Endothelial cell of umbilical vein (primary cell): ENCODE data around the gene GAN. TPM values are rescaled to one million over a fixed set of nuclear protein-coding genes. Genes with fewer than 3 reads are reported as not detected.

Experiments used
- BruUV-seq: library from RNA; stranded (reverse); fragments of 400-500 nt; replicated peaks from 2 replicates; lab custom pipeline; 2021; lab: Mats Ljungman, UMichigan
- CTCF ChIA-PET: fragments of 300-600, 350-600 bp; sonication (Branson Sonifier 250); formaldehyde crosslinking; loops from one replicate; lab custom pipeline; 2021; ENCODE audit warnings: antibody characterized with exemption, inconsistent platforms; lab: Charles Lee
- POLR2A ChIA-PET: fragments of 300-600, 350-600 bp; sonication (Branson Sonifier 250); formaldehyde crosslinking; loops from one replicate; lab custom pipeline; 2021; ENCODE audit warnings: antibody characterized with exemption, inconsistent platforms; lab: Charles Lee
- DNase-seq: peaks from one replicate; pipeline ENCODE4 v3.0.0-alpha.2; 2011; ENCODE audit warnings: low read depth, low spot score
- FAIRE-seq: peaks from 2 replicates; lab custom pipeline; 2011; peaks lifted over from hg19 to GRCh38; lab: Jason Lieb, UNC
- H2AFZ ChIP-seq: 2 replicates; pipeline ENCODE4 v1.6.0; 2012; ENCODE audit warnings: low read depth, low read length, control low read depth, inconsistent platforms
- H3K27ac ChIP-seq: 2 replicates; pipeline ENCODE4 v1.5.1; 2011; ENCODE audit warnings: low read depth, mild to moderate bottlenecking, control low read depth, low read length, moderate library complexity; ENCODE audit not compliant: insufficient read depth
- H3K27me3 ChIP-seq, 2 experiments: 2 replicates each; pipeline versions ENCODE4 v1.6.0 to v1.6.1; 2011; ENCODE audit warnings: low read length in 2 of 2, mixed read lengths in 1 of 2; ENCODE audit not compliant: control insufficient read depth in 2 of 2, insufficient read depth in 2 of 2
- H3K36me3 ChIP-seq, 2 experiments: 2 replicates in 1 of 2; 3 replicates in 1 of 2; pipeline ENCODE4 v1.5.1; 2011; ENCODE audit warnings: low read length in 2 of 2, mild to moderate bottlenecking in 1 of 2, moderate library complexity in 1 of 2; ENCODE audit not compliant: control insufficient read depth in 2 of 2, insufficient read depth in 2 of 2; ENCODE audit errors: extremely low read depth in 1 of 2
- H3K4me1 ChIP-seq: 3 replicates; pipeline ENCODE4 v1.5.1; 2011; ENCODE audit warnings: mild to moderate bottlenecking, low read length; ENCODE audit not compliant: control insufficient read depth, insufficient read depth; ENCODE audit errors: extremely low read depth
- H3K4me2 ChIP-seq: 2 replicates; pipeline ENCODE4 v1.6.1; 2011; ENCODE audit warnings: low read length, control low read depth, mixed read lengths; ENCODE audit not compliant: insufficient read depth
- H3K4me3 ChIP-seq, 3 experiments: fragments of 200-600 bp in 1 of 3; sonication (generic), shearing (Covaris generic) in 1 of 3; replicated peaks in 1 of 3; 2 replicates each; pipeline ENCODE4 v1.5.1; 2011 to 2016; ENCODE audit warnings: control low read depth in 3 of 3, low read length in 3 of 3, mild to moderate bottlenecking in 2 of 3, inconsistent platforms in 1 of 3, low read depth in 1 of 3, moderate library complexity in 1 of 3; ENCODE audit not compliant: insufficient read depth in 1 of 3
- H3K79me2 ChIP-seq: 2 replicates; pipeline ENCODE4 v1.6.0; 2012; ENCODE audit warnings: low read length, inconsistent platforms; ENCODE audit not compliant: control insufficient read depth, insufficient read depth
- H3K9ac ChIP-seq: replicated peaks from 2 replicates; pipeline ENCODE3; 2011; ENCODE audit warnings: low read length, control low read depth; ENCODE audit not compliant: insufficient read depth; ENCODE audit errors: extremely low read depth
- H3K9me1 ChIP-seq: replicated peaks from 3 replicates; pipeline ENCODE4 v1.6.0; 2011; ENCODE audit warnings: mild to moderate bottlenecking, low read length; ENCODE audit not compliant: control insufficient read depth, insufficient read depth; ENCODE audit errors: extremely low read depth
- H3K9me3 ChIP-seq: replicated peaks from 2 replicates; pipeline ENCODE4 v1.5.1; 2012; ENCODE audit warnings: low read length, inconsistent platforms; ENCODE audit not compliant: control insufficient read depth, insufficient read depth
- H4K20me1 ChIP-seq: replicated peaks from 2 replicates; pipeline ENCODE3; 2011; ENCODE audit warnings: mild to moderate bottlenecking, low read length; ENCODE audit not compliant: control insufficient read depth, insufficient read depth; ENCODE audit errors: extremely low read depth
- EZH2 ChIP-seq: IDR thresholded peaks from 2 replicates; pipeline ENCODE4 v1.6.1; 2012; ENCODE audit warnings: borderline replicate concordance, low read depth, mild to moderate bottlenecking, moderate library complexity, low read length, inconsistent platforms; ENCODE audit not compliant: severe bottlenecking
- FOS ChIP-seq: IDR thresholded peaks from 2 replicates; pipeline ENCODE4 v1.6.1; 2011; ENCODE audit warnings: mild to moderate bottlenecking, low read length, moderate library complexity, borderline replicate concordance; ENCODE audit not compliant: insufficient read depth
- GATA2 ChIP-seq: IDR thresholded peaks from 2 replicates; pipeline ENCODE4 v1.7.0; 2011; ENCODE audit warnings: low read depth, mild to moderate bottlenecking, moderate library complexity, mixed read lengths, low read length; ENCODE audit not compliant: insufficient read length, insufficient read depth
- JUN ChIP-seq: IDR thresholded peaks from 2 replicates; pipeline ENCODE4 v1.6.1; 2011; ENCODE audit warnings: borderline replicate concordance, low read depth; ENCODE audit not compliant: insufficient read length, insufficient read depth
- MYC ChIP-seq: IDR thresholded peaks from one replicate; pipeline ENCODE4 v1.6.1; 2011; ENCODE audit warnings: mild to moderate bottlenecking, low read depth, low read length
- POLR2A ChIP-seq: IDR thresholded peaks from 2 replicates; pipeline ENCODE4 v1.6.1; 2012; ENCODE audit warnings: low read depth, mild to moderate bottlenecking, control low read depth, low read length
- POLR2AphosphoS5 ChIP-seq: IDR thresholded peaks from 2 replicates; pipeline ENCODE4 v1.6.1; 2012; ENCODE audit warnings: low read depth, mild to moderate bottlenecking, control low read depth, low read length, moderate library complexity; ENCODE audit not compliant: insufficient read depth
- dilution Hi-C: fragments of 300-500 bp; cut with MboI; formaldehyde crosslinking; loops from one replicate; pipeline ENCODE4 v1.15.0; 2019; ENCODE audit warnings: low sequenced_read_pairs; ENCODE audit not compliant: extremely low pct_ligation_motif_present
- intact Hi-C: fragments of 100-400 bp; cut with micrococcal nuclease; formaldehyde crosslinking; loops from one replicate; pipeline ENCODE4 v1.10.0; 2022
- polyA plus RNA-seq, 4 experiments: library from polyadenylated mRNA; depleted of rRNA in 3 of 4; stranded (reverse) in 3 of 4; unstranded in 1 of 4; fragments of >200 nt; gene quantifications; 2 replicates each; pipeline versions ENCODE4 v1.2.1 to v1.2.3, GENCODE V29; 2011 to 2012; ENCODE audit warnings: missing spikeins in 1 of 4
- total RNA-seq: library from RNA; stranded (reverse); gene quantifications from 2 replicates; pipeline ENCODE4 v1.2.3, GENCODE V29; 2021
- TF ChIP-seq, protein P1 (sequence below): IDR thresholded peaks from 2 replicates; pipeline ENCODE4 v1.6.1; 2011; ENCODE audit not compliant: insufficient read depth, insufficient read length
- TF ChIP-seq, protein P2 (sequence below), 2 donors: IDR thresholded peaks; 1 replicate in 1 of 2; 2 replicates in 1 of 2; pipeline ENCODE4 v1.5.1; 2011; ENCODE audit warnings: low read length in 2 of 2, mild to moderate bottlenecking in 2 of 2, moderate library complexity in 2 of 2, control low read depth in 1 of 2, inconsistent platforms in 1 of 2, low read depth in 1 of 2; ENCODE audit not compliant: insufficient read depth in 1 of 2; ENCODE audit errors: extremely low read depth in 1 of 2

The GAN gene
- total and polyA plus RNA-seq, 2 donors (not counting 3 experiments of a cell fraction or from before 2014, with no cell fraction given), result 1.8 to 11.1 TPM

DNA sequence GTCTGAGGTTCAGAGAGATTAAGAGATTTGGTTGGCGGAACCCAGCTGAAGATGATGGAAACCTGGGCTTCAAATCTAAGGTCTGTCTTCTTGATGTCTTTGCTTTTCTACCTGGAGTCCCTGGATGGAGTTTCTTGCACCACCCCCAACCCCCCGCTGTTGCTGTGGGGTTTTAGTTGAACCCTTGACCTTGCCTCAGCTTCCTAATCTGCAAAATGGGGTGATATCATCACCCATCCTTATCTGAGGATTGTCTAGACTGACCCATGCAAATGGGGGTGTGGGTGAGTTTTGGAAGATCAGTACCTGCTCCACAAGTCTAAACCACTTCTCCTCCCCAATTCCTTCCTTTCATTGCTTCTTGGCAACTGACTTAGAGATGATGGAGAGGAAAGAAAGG is 120.8 kb downstream of the GAN start:
- no peak overlapping the region for H3K9ac ChIP-seq
- DNase-seq (no peak), FAIRE-seq (no peak)
- no peak overlapping the region for H2AFZ ChIP-seq
- no peak overlapping the region for H3K4me2 ChIP-seq
- no TSS peak for BruUV-seq
- dilution Hi-C loops, result no loop called here
- no peaks in the 10 kb centered on the region for H3K36me3 ChIP-seq
- intact Hi-C loops, result no loop called here
- peaks cover 0 to 7% of the 10 kb centered on the region in 2 experiments for H3K27me3 ChIP-seq
- ChIA-PET POLR2A (no interaction called here), CTCF (interaction anchor here (1.0 to 1.1 kb wide), 2 partner anchors 35 to 38 kb away, joined by 3 read pairs; no protein-coding TSS in a partner anchor)
- no peak overlapping the region for H3K4me3 ChIP-seq
- H3K79me2 ChIP-seq, result no peaks in the 10 kb centered on the region
- TF ChIP-seq JUN, result no peak
- H3K27ac ChIP-seq, result no peak overlapping the region
- peaks cover 8% of the 10 kb centered on the region for H3K4me1 ChIP-seq
- H3K9me3 ChIP-seq, result no peaks in the 10 kb centered on the region
- no peaks in the 10 kb centered on the region for H4K20me1 ChIP-seq
- H3K9me1 ChIP-seq, result no peaks in the 10 kb centered on the region

DNA sequence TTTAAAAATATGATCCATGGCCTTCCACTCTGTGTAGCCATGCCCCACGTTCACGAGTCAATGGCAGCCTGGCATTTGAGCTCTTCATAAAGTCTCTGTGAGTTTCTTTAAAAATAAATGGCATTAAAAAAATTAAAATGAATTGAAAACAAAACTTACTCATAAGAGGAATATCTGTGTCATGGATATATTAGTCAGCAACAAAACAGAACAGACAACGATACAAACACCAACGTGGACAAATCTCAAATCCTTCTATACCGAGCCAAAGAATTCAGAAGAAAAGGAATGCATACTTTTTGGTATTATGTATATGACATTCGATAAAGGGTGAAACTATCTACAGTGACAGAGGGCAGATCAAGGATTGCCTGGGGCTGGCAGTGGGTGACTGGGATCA is 121.6 kb downstream of the GAN start:
- CTCF ChIA-PET, result interaction anchor here (1.0 kb wide), 1 partner anchor 37 kb away, joined by 3 read pairs; no protein-coding TSS in a partner anchor
- Histone ChIP-seq H3K27ac (no peak overlapping the region), H3K36me3 (no peaks in the 10 kb centered on the region)

More for the DNA sequence above, 121.6 kb downstream of the GAN start:
- intact Hi-C loops (no loop called here), dilution Hi-C loops (no loop called here)
- peaks cover 2 to 12% of the 10 kb centered on the region in 2 experiments for H3K27me3 ChIP-seq
- no peaks in the 10 kb centered on the region for H3K9me1 ChIP-seq
- FAIRE-seq, result no peak
- peak overlapping the region; percentile 24 for H2AFZ ChIP-seq
- H3K4me3 ChIP-seq, result no peak overlapping the region
- no peak overlapping the region for H3K9ac ChIP-seq
- peaks cover 8% of the 10 kb centered on the region for H3K4me1 ChIP-seq
- POLR2A ChIA-PET, result no interaction called here
- TF ChIP-seq POLR2AphosphoS5, result no peak
- TF ChIP-seq, protein P1, sequence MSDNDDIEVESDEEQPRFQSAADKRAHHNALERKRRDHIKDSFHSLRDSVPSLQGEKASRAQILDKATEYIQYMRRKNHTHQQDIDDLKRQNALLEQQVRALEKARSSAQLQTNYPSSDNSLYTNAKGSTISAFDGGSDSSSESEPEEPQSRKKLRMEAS, result no peak
- TF ChIP-seq FOS, result no peak
- TF ChIP-seq, protein P2, sequence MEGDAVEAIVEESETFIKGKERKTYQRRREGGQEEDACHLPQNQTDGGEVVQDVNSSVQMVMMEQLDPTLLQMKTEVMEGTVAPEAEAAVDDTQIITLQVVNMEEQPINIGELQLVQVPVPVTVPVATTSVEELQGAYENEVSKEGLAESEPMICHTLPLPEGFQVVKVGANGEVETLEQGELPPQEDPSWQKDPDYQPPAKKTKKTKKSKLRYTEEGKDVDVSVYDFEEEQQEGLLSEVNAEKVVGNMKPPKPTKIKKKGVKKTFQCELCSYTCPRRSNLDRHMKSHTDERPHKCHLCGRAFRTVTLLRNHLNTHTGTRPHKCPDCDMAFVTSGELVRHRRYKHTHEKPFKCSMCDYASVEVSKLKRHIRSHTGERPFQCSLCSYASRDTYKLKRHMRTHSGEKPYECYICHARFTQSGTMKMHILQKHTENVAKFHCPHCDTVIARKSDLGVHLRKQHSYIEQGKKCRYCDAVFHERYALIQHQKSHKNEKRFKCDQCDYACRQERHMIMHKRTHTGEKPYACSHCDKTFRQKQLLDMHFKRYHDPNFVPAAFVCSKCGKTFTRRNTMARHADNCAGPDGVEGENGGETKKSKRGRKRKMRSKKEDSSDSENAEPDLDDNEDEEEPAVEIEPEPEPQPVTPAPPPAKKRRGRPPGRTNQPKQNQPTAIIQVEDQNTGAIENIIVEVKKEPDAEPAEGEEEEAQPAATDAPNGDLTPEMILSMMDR (IDR thresholded peaks at IDR 0.05; ENCODE audit: extremely low read depth in 1 of 2, insufficient read depth in 1 of 2, low read depth in 1 of 2, low read length in 2 of 2), result no peak
- no peak for TF ChIP-seq MYC
- no peak for TF ChIP-seq EZH2
- no peak for TF ChIP-seq GATA2
- TF ChIP-seq JUN, result no peak
- no peak for TF ChIP-seq POLR2A
- no TSS peak for BruUV-seq
- no peak for DNase-seq
- no peak overlapping the region for H3K4me2 ChIP-seq
- H3K79me2 ChIP-seq, result no peaks in the 10 kb centered on the region
- no peaks in the 10 kb centered on the region for H3K9me3 ChIP-seq
- no peaks in the 10 kb centered on the region for H4K20me1 ChIP-seq
